HG03520 (cell line): ENCODE data around the gene OR52M1.

Experiments
- ATAC-seq: cut with Tn5 transposase; IDR thresholded peaks from one replicate; pipeline ENCODE4 v1.9.1; 2021; ENCODE audit warnings: mild to moderate bottlenecking, moderate library complexity; ENCODE audit not compliant: unreplicated experiment

The OR52M1 gene

DNA sequence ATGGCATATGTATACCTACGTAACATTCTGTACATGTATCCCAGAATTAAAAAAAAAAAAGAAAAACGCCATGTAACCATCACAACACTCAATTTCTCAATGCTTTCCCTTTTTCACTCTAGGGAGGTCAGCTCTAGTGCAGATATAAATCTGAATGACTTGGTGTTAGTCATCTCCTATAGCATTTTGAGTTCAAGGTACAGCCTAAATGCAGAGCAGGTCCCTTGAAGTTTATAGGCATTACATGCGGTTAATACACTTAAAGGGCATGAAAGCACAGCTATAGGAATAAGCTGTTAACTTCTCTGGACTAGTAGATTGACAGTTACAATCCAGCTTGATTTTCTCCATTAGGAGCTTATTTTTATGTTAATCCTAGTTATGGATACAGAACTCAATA lies 20.4 kb downstream of the OR52M1 start:
- no peak for ATAC-seq

DNA sequence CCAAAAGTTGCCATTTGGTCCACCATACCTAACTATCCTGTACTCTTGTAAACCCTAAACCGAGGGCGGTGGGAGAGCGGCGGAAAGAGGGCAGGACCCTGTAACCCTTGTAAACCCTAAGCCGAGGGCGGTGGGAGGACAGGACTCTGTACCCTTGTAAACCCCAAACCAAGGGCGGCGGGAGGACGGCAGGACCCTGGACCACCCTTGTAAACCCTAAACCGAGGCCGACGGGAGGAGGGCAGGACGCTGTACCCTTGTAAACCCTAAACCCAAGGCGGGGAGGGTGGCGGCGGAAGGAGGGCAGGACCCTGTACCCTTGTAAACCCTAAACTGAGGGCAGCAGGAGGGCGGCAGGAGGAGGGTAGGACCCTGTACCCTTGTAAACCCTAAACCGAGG lies 24.1 kb downstream of the OR52M1 start:
- no peak for ATAC-seq

DNA sequence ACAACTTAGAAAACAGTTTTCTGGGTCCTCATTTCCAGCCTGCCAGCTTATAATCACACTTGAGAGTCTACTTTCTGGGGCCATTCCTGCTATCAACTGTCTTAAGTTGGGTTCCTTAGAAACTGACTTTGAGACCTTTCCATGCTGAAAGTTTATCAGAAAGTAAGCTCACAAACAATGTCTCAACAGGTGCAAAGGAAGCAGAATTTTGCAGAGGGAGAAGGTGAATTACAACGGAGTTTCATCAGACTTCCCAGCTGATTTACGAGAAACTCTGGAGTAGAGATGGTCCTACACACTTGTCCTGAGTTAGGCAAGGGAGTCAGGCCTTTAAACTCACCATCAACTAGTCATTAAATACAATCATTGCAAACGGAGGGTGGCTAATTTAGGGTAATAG lies 31.9 kb downstream of the OR52M1 start:
- no peak for ATAC-seq

DNA sequence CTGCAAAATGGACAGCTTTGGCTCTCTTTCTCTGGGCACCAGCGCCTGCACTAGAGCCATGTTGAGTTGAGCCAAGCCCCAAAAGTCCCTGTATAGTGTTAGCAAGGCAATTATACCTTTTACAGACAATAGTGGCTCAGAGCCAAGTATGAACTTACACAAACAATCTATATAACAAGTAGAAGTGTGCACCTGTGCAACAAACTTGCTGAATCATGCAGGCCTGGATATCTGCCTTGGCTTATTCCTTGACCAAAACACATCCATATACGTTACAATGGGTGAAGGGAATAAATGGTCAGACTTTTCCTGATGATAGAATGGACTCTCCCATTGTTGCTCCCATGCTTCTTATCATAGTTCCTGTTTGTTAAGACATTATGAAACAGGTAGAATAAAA lies 32.8 kb downstream of the OR52M1 start:
- no peak for ATAC-seq

DNA sequence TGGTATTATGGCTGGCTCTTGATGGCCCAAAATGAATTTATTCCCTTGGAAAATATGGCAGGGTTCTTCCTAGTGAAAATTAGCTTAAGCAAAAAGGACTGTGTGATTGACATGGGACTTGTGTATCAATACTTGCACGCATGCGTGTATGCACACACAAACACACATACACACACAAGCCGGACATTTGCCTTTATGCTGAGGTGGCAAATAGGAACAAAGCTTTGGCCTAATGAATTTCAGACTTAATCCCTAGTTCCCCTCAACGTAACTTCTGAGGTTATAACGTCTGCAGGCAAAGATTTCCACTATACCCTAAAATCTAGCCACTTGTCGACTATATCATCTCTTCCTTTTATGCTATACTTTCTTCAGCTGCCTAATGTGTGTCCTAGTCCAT lies 33.6 kb downstream of the OR52M1 start:
- ATAC-seq, result no peak

DNA sequence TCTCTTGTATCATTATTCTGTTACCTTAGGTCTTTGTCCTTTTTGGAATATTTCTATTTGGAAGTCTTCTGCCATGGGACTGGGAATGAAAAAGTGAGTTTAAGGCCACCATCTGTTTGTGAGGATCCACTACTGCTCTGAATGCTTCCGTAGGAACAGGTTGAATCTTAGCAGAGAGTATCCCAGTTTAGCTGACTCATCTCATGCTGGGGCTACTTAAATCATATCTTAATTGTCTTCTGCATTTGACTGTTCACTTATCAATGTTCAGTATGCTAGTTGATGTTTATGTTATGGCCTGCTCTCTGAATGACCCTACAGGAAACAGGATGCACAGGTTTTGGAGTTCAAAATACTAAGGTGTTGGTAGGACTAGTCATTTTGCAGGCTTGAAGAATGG lies 35.1 kb downstream of the OR52M1 start:
- ATAC-seq, result no peak

DNA sequence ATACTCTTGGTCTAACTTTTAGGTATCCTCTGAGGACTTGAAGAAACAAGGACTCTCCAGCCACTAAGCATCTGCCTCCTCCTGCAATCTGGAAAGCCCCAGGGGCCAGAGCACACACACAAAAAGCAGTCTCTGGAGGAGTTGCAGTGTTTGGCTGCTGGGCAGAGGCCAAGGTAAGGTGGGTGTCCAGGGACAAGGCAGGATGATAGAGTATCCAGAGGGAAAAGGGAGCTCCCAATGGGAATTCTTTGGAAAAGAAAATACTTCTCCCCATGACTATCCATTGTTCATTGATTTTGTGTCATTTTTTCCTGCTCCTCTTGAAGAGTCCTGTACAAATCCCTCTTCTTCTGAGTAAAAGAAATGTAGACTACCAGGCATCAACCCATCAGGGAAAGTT lies 36.5 kb downstream of the OR52M1 start, which contains the start of gene OR52I2:
Gene OR52I2, plus strand, starts transcription at position 301 of the 400 bp plus-strand sequence.
- ATAC-seq, result no peak

DNA sequence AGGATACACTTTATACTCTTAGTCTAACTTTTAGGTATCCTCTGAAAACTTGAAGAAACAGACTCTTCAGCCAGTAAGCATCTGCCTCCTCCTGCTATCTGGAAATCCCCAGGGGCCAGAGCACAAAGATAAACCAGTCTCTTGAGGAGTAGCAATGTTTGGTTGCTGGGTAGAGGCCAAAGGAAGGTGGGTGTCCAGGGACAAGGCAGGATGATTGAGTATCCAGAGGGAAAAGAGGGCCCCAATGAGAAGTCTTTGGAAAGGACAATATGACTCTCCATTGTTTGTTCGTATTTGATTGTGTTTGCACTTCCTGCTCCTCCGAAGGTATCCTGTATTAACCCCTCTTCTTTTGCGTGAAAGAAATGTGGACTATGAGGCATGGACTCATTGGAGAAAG lies 44.0 kb downstream of the OR52M1 start:
- ATAC-seq, result no peak

DNA sequence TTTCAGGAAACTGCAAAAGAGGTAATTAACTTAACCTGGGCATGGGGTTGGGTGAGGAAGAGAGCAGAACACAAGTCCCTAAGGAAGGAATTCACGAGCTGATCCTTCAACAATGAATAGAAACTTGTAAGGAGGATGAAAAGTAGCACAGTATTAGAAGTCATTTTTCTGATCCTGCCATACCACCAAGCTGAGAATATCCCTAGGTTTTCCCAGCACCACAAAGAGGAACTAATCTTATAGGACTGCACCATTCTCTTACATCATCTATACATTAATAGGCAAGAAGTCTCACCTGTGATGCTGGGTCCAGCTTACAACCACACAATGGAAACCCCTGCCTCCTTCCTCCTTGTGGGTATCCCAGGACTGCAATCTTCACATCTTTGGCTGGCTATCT lies 48.7 kb downstream of the OR52M1 start, which contains the start of gene OR52I1:
Gene OR52I1, plus strand, starts transcription at position 301 of the 400 bp plus-strand sequence. Its CDS starts 0 bp downstream, at position 301.
- ATAC-seq, result no peak
